Type B pancreatic cell (in vitro differentiated cells): ENCODE measurements around the gene XPO6. TPM values are rescaled to one million over a fixed set of nuclear protein-coding genes. Genes with fewer than 3 reads are reported as not detected.
A peak's percentile ranks its signal among the peaks of the same experiment; 100 is the strongest.

ENCODE experiments used
- DNase-seq: peaks from one replicate; pipeline ENCODE4 v3.0.0; 2021; ENCODE audit warnings: mixed read lengths; ENCODE audit not compliant: unreplicated experiment; ENCODE audit errors: extremely low spot score
- H3K27ac Mint-ChIP-seq: 2 replicates; pipeline ENCODE4 v1.8.0; 2021; ENCODE audit warnings: mild to moderate bottlenecking, mixed read lengths
- H3K27me3 Mint-ChIP-seq: 2 replicates; pipeline ENCODE4 v1.8.0; 2021; ENCODE audit warnings: mixed read lengths
- H3K36me3 Mint-ChIP-seq: 2 replicates; pipeline ENCODE4 v1.8.0; 2021; ENCODE audit warnings: mixed read lengths
- H3K4me1 Mint-ChIP-seq: one replicate; pipeline ENCODE4 v1.8.0; 2021; ENCODE audit warnings: mixed read lengths; ENCODE audit not compliant: unreplicated experiment
- H3K4me3 Mint-ChIP-seq: 2 replicates; pipeline ENCODE4 v1.8.0; 2021; ENCODE audit warnings: mild to moderate bottlenecking, mixed read lengths
- H3K9me3 Mint-ChIP-seq: 2 replicates; pipeline ENCODE4 v1.8.0; 2021; ENCODE audit warnings: mixed read lengths
- total RNA-seq: library from RNA; stranded (reverse); gene quantifications from 2 replicates; pipeline ENCODE4 v1.2.1, GENCODE V29; 2021; ENCODE audit warnings: low replicate concordance
- TF ChIP-seq, protein P1 (sequence below): fragments of 200-600 bp; sonication (generic); conservative IDR thresholded peaks from 2 replicates; pipeline ENCODE4 v1.5.0; 2021; ENCODE audit warnings: antibody characterized with exemption, mild to moderate bottlenecking

XPO6 gene
- total RNA-seq, 1 donor from 2014 or later: 111 TPM

DNA sequence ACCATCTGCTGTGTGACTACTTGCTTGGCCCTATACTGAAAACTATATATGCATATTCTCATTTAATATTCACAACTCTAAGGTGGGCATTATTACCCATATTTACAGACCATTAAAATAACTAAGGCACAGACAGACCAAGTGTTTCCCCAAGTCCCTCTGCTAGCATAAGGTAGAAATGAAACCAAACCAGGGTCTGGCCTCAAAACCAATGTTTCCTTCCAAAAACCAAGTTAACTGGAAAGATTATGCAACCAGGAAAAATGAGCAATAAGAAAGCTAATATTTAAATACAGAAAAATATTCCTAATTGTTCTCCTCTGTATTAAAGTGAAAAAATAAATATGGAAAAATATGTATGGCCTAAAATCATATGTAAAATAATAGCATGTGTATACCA, 50.1 kb downstream of the XPO6 start:
- H3K27ac Mint-ChIP-seq: no peak overlapping the region
- peaks cover 10% of the 10 kb centered on the region for H3K4me1 Mint-ChIP-seq

DNA sequence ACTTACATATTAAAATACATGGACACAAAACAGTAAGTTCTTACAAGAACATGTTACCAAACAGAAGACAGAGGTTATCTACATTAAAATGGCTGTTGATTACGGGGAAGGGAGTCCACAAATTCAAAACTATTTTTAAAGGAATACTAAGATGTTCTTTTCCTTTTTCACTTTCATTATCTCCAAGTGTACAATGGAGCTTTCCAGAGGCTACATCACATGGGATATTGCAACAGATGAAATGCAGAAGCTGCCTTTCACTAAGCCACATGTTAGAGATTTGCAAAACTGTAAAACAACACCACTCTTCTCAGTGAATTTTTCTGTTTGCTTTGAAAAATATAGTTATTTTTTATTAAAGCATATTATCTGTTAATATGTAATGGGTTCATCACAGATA, 53.6 kb downstream of the XPO6 start:
- TF ChIP-seq, protein P1, sequence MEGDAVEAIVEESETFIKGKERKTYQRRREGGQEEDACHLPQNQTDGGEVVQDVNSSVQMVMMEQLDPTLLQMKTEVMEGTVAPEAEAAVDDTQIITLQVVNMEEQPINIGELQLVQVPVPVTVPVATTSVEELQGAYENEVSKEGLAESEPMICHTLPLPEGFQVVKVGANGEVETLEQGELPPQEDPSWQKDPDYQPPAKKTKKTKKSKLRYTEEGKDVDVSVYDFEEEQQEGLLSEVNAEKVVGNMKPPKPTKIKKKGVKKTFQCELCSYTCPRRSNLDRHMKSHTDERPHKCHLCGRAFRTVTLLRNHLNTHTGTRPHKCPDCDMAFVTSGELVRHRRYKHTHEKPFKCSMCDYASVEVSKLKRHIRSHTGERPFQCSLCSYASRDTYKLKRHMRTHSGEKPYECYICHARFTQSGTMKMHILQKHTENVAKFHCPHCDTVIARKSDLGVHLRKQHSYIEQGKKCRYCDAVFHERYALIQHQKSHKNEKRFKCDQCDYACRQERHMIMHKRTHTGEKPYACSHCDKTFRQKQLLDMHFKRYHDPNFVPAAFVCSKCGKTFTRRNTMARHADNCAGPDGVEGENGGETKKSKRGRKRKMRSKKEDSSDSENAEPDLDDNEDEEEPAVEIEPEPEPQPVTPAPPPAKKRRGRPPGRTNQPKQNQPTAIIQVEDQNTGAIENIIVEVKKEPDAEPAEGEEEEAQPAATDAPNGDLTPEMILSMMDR: no peak
- H3K9me3 Mint-ChIP-seq: no peaks in the 10 kb centered on the region
- no peak overlapping the region for H3K4me3 Mint-ChIP-seq
- H3K27ac Mint-ChIP-seq: no peak overlapping the region
- H3K27me3 Mint-ChIP-seq: no peaks in the 10 kb centered on the region
- DNase-seq: no peak
- peaks cover 25% of the 10 kb centered on the region for H3K36me3 Mint-ChIP-seq
- H3K4me1 Mint-ChIP-seq: peaks cover 18% of the 10 kb centered on the region

More for the DNA sequence above, 50.1 kb downstream of the XPO6 start:
- TF ChIP-seq, protein P1: no peak
- DNase-seq: no peak
- Mint-ChIP-seq H3K9me3 (no peaks in the 10 kb centered on the region), H3K36me3 (peaks cover 22% of the 10 kb centered on the region), H3K4me3 (no peak overlapping the region), H3K27me3 (no peaks in the 10 kb centered on the region)

- Mint-ChIP-seq H3K36me3 (peaks cover 26% of the 10 kb centered on the region), H3K27me3 (no peaks in the 10 kb centered on the region), H3K4me3 (no peak overlapping the region), H3K4me1 (peaks cover 18% of the 10 kb centered on the region), H3K9me3 (no peaks in the 10 kb centered on the region), H3K27ac (no peak overlapping the region)
- DNase-seq: no peak
- TF ChIP-seq, protein P1: no peak
These were observed 55.6 kb downstream of the XPO6 start for GRCh38 chr16:28156056-28156680.

GRCh38 chr16:28155293-28155692, 56.5 kb downstream of the XPO6 start:
- Mint-ChIP-seq H3K27me3 (no peaks in the 10 kb centered on the region), H3K9me3 (no peaks in the 10 kb centered on the region), H3K27ac (peak overlapping the region; percentile 37), H3K4me3 (no peak overlapping the region), H3K4me1 (peaks cover 18% of the 10 kb centered on the region), H3K36me3 (peaks cover 27% of the 10 kb centered on the region)
- TF ChIP-seq, protein P1: no peak
- no peak for DNase-seq

GRCh38 chr16:28151180-28151579, 60.6 kb downstream of the XPO6 start:
- H3K4me1 Mint-ChIP-seq: peaks cover 11% of the 10 kb centered on the region
- peaks cover 35% of the 10 kb centered on the region for H3K36me3 Mint-ChIP-seq
- H3K4me3 Mint-ChIP-seq: no peak overlapping the region

More at GRCh38 chr16:28151180-28151579, 60.6 kb downstream of the XPO6 start:
- TF ChIP-seq, protein P1: no peak
- Mint-ChIP-seq H3K9me3 (no peaks in the 10 kb centered on the region), H3K27me3 (no peaks in the 10 kb centered on the region), H3K27ac (no peak overlapping the region)
- DNase-seq: no peak
